Measurements from ENCODE around the gene WHAMM.

DNA sequence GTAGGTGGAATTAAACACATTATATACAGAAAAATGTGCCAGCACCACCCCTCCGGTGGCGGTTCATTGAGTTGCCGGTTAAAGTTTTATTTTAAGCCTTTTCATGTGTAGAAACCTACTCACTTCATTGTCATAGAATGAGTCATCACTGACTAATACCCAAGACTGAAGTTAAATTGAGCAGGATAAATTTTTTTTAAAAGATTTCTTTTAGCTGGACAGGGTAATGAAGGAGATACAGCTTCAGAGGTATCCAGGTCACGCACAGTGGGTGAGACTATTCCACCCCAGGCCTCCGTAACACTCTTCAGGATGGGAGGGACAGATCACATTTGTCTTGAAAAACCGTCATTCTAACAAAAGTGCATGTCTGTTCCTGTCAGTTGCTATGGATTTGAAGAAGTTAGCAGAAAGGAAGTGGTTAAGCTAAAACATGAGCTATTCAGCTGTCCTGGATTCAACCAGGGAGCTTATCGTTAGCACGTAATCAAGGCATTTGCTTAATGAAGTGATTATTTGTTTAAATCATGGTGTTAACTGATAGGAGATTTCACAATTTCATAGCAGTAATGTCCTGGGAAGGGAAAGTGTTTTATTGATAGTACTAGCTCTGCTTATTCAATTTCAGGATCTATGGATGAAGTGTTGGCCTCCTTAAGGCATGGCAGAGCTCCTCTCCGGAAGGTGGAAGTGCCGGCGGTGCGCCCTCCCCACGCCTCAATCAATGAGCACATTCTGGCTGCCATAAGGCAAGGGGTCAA lies 23.4 kb downstream of the WHAMM start:
- TF ChIP-seq, protein P1, sequence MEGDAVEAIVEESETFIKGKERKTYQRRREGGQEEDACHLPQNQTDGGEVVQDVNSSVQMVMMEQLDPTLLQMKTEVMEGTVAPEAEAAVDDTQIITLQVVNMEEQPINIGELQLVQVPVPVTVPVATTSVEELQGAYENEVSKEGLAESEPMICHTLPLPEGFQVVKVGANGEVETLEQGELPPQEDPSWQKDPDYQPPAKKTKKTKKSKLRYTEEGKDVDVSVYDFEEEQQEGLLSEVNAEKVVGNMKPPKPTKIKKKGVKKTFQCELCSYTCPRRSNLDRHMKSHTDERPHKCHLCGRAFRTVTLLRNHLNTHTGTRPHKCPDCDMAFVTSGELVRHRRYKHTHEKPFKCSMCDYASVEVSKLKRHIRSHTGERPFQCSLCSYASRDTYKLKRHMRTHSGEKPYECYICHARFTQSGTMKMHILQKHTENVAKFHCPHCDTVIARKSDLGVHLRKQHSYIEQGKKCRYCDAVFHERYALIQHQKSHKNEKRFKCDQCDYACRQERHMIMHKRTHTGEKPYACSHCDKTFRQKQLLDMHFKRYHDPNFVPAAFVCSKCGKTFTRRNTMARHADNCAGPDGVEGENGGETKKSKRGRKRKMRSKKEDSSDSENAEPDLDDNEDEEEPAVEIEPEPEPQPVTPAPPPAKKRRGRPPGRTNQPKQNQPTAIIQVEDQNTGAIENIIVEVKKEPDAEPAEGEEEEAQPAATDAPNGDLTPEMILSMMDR (IDR thresholded peaks at IDR 0.05): no peak
- TF ChIP-seq POLR2AphosphoS5 (IDR thresholded peaks at IDR 0.05): no peak
- TF ChIP-seq EP300 (IDR thresholded peaks at IDR 0.05): no peak
- TF ChIP-seq POLR2A (IDR thresholded peaks at IDR 0.05): no peak
